Hematopoietic multipotent progenitor cell treated with erythropoietin and hydrocortisone succinate and interleukin-3 and kit ligand, for 15 days (in vitro differentiated cells): Measurements from ENCODE around the gene CPSF6.
"Not testable (repeated sequence)": the region's sequence is repeated elsewhere in the genome, so short reads cannot be mapped to it uniquely, and the experiment has no call there.

ENCODE experiments used
- DNase-seq: peaks from one replicate; pipeline ENCODE4 v3.0.0-alpha.2; 2015; ENCODE audit warnings: low spot score

Gene CPSF6

GRCh38 chr12:69239352-69239921, at the start of gene CPSF6:
Gene CPSF6 (plus strand): TSS chr12:69239569. CDS start chr12:69239647, 78 bp downstream.
- peak; percentile 94 for DNase-seq

DNA sequence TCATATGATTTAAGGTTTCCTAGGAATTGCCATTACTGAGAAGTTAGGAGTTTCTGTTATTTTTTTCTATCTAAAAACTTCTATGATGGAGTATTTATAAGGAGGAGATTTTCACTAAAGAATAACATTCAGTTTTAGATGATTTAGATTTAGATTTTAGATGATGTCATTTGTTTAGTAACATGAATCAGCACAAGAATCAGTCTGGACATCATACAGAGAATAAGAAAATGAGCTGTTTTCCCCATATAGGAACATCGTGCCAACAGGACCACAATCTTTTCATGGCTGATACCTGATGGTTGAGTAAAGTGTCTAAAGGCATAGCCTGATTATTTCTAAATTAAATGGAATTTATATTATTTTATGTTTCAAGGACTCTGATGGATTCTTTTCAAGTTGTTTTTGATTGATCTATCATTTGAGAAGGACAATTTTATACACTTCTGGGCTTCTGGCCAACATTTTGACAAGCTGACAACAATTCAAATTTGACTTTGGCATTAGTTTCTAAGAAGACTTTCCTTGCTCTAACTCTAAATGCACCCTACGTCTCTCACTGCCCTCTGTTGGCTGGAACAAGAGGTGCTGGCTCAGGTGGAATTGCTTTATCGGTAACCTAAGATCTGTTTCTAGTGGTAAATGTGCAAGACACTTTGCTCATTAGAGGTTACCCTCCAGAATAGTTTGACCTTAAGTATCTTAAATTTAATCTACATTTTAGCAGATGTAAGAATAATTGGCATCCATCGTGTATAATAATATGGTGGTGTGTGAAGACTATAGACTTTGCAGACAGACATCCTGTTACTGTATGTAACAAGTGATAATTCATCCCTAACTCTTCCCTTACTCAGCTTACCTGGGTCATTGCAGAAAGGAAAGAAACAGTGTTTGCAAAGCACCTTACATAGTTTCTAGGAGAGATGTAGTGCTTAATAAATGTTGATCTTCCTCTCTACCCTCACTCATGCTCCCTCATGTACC, 42.8 kb upstream of the CPSF6 start:
- DNase-seq: no peak

DNA sequence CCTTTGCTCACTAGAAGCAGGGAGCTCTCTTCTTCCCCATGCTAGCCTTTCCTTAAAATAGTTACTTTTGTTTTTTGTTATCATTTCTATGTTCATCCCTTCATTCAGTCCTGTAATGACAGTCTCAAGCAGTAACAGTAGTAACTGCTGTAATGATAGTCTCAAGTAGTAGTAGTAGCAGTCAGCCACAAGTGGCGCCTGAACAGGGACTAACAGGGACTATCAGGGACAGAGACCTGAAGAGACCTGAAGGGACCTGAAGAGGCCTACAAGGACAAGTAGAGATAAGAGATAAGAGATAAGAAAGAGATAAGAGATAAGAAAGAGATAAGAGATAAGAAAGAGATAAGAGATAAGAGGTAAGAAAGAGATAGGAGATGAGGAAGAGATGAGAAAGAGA, 39.4 kb upstream of the CPSF6 start:
- not testable (repeated sequence) for DNase-seq

GRCh38 chr12:69204191-69204590, 35.2 kb upstream of the CPSF6 start:
- DNase-seq: no peak

GRCh38 chr12:69210661-69211060, 28.7 kb upstream of the CPSF6 start:
- DNase-seq: no peak

DNA sequence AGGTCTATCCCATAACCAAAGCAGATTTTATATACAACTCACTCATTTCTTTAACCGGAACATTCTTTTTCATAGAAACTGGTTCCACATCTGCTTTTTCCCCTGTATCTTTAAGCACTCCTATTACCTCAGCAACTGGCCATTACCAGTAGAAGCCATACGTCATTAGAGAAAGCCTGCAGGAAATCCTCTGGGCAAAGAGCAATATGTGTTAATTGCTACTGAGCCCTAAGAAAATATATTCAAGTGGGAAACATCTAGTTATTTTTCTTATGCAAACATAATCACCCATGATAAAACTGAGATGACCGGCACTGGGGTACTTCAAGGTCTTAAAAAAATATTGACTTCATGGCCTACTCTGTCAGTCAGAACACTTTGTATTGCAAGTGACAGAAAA, 28.2 kb upstream of the CPSF6 start:
- DNase-seq: no peak

GRCh38 chr12:69214169-69214568, 25.2 kb upstream of the CPSF6 start:
- no peak for DNase-seq

DNA sequence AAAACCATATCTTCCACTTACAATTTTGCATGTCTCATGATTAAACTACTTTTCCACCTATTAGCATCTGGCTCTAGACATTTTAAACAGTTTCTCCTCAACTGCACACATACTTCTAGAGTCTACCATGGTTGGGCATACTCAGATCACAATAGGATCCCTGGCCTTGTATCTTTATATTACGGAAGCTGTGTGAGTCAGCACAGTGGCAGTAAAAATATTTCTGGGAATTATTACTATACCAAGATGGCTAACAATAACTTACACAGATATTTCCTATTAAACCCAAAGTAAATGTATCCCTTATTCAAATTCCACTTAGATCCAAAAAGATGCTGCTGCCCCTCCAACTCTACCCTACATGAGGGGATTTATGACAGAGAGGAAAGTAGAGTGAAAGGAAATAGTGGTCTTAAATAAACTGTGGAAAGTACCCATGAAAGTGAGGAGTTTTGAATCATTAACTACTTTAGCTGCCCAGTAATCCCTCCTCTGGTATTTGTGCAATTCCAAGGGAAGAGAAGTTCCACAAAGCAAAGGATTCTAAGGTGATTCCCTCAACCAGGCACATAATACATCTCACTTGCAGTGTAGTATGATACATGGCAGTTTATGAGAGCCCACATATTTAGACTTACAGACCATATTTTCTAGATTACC, 14.0 kb upstream of the CPSF6 start:
- DNase-seq: no peak

GRCh38 chr12:69231479-69231878, 7.9 kb upstream of the CPSF6 start:
- DNase-seq: no peak

GRCh38 chr12:69238589-69239351, 599 bp upstream of the CPSF6 start:
- no peak for DNase-seq

- peak; percentile 29 for DNase-seq
Observed at GRCh38 chr12:69239922-69240630, 707 bp downstream of the CPSF6 start.

DNA sequence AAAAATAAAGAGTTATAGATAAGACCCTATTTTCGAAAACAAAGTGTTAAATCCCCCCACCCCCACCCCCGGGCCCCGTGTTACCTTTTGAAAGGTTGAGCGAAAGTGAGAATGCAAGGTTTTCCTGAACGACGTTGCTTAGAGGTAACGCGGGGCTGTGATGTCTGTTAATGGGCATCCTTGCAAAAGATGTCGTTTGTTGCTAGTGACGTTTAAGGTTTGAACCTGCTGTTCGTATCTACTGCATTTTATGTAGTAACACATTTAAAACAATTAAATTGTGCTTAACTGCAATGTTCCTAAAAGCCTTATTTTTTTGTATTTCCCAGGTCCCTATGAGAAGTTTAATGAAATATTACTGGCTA, 1.2 kb downstream of the CPSF6 start:
- no peak for DNase-seq

- peak; percentile 37 for DNase-seq
Observed at GRCh38 chr12:69241438-69242092, 2.2 kb downstream of the CPSF6 start.

GRCh38 chr12:69243099-69244084, 4.0 kb downstream of the CPSF6 start:
- peak; percentile 46 for DNase-seq

DNA sequence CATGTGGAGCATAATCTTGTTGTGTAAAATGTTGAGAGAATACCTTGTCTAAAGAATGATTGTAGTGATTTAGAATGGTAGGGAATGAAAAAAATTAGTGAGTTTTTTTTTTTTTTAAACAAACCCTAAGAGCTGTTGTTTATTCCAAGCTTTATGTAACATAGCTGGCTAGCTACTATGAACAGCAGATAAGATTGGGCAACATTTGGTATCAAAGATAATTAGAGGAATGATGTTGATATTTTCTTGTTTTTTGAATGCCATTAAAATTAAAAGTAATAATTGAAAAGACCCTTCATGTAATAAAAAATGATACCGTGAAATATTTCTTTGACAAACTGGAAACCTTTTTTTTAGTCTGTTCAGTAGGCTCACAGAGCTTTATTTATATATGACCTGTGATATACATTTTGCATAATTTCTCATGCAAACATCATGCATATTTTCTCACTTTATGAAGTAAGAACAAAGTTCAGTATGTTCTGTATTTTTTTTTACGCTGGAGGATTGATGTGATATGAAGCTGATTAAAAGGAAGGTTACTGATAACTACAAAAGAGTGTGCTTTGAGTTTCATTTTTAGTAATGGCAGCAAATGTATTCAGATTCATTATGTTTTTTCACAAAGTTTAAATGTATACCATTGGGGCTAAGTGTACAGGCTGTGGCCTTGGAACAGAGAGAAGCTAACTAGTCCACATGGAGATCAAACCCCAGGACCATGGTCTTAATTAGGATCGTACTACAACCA, 8.1 kb downstream of the CPSF6 start:
- no peak for DNase-seq

- DNase-seq: no peak
Observed at GRCh38 chr12:69252033-69252432, 12.7 kb downstream of the CPSF6 start.

DNA sequence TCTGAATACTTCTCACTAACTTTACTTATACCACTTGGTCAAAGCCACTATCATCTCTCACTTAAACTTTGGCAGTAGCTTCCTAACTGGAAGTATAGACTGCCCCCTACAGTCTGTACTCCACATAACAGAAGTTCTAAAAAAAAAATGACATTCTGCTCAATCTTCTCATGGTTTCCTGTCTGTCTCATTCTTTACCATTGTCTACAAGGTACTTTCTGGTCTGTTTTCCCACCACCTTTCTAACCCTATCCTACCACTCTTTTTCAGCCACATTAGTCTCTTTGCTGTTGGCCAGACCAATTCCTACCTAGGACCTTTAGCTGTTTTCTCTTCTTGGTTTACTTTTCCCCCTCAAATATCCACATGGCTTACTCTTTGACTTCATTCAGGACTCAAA, 14.7 kb downstream of the CPSF6 start:
- DNase-seq: peak; percentile 80

DNA sequence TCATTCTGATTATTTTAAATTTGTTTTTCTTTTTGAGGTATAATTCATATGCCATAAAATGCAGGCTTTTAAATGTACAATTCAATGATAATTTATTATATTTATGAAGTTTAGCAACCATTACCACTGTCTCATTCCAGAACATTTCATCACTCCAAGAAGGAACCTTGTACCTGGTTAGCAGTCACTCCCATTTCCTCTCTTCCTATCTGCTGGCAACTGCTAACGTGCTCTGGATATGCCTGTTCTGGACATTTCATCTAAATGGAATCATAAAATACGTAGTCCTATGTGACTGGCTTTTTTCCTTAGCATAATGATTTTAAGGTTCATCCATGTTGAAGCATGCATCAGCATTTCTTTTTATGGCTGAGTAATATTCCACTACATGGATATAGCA, 15.5 kb downstream of the CPSF6 start:
- DNase-seq: no peak

GRCh38 chr12:69258655-69259054, 19.3 kb downstream of the CPSF6 start:
- no peak for DNase-seq
